Astrocyte (in vitro differentiated cells and primary cell): Measurements from ENCODE around the gene XRCC6. TPM values are rescaled to one million over a fixed set of nuclear protein-coding genes. Genes with fewer than 3 reads are reported as not detected.

ENCODE experiments used
- DNase-seq: peaks from one replicate; pipeline ENCODE4 v3.0.0-alpha.2; 2010; ENCODE audit warnings: low read depth
- FAIRE-seq: peaks from 2 replicates; lab custom pipeline; 2011; peaks lifted over from hg19 to GRCh38; lab: Jason Lieb, UNC
- H2AFZ ChIP-seq: 2 replicates; pipeline ENCODE4 v1.6.0; 2012; ENCODE audit warnings: low read depth, low read length, inconsistent platforms
- H3K27ac ChIP-seq: 2 replicates; pipeline ENCODE4 v1.5.1; 2011; ENCODE audit warnings: low read depth, low read length, inconsistent platforms
- H3K27me3 ChIP-seq: 2 replicates; pipeline ENCODE4 v1.6.0; 2011; ENCODE audit warnings: low read length, inconsistent platforms; ENCODE audit not compliant: insufficient read depth
- H3K36me3 ChIP-seq: 2 replicates; pipeline ENCODE4 v1.5.1; 2011; ENCODE audit warnings: low read length, inconsistent platforms; ENCODE audit not compliant: insufficient read depth
- H3K4me1 ChIP-seq: 2 replicates; pipeline ENCODE4 v1.5.1; 2011; ENCODE audit warnings: low read length, inconsistent platforms; ENCODE audit not compliant: insufficient read depth
- H3K4me2 ChIP-seq: 2 replicates; pipeline ENCODE4 v1.6.0; 2012; ENCODE audit warnings: low read length, inconsistent platforms
- H3K4me3 ChIP-seq: 2 replicates; pipeline ENCODE4 v1.5.1; 2011; ENCODE audit warnings: low read depth, mild to moderate bottlenecking, low read length, inconsistent platforms; ENCODE audit not compliant: insufficient read depth
- H3K79me2 ChIP-seq: 2 replicates; pipeline ENCODE4 v1.6.0; 2012; ENCODE audit warnings: mild to moderate bottlenecking, low read length, inconsistent platforms; ENCODE audit not compliant: insufficient read depth
- H3K9ac ChIP-seq: 2 replicates; pipeline ENCODE4 v1.6.0; 2012; ENCODE audit warnings: mild to moderate bottlenecking, low read length, inconsistent platforms
- H3K9me3 ChIP-seq: 2 replicates; pipeline ENCODE4 v1.5.1; 2012; ENCODE audit warnings: low read depth, mild to moderate bottlenecking, low read length, inconsistent platforms; ENCODE audit not compliant: insufficient read depth
- H4K20me1 ChIP-seq: 2 replicates; pipeline ENCODE4 v1.6.0; 2012; ENCODE audit warnings: low read length, inconsistent platforms; ENCODE audit not compliant: insufficient read depth
- H3K27ac Mint-ChIP-seq: one replicate; pipeline ENCODE4 v1.8.0; 2021; ENCODE audit warnings: mild to moderate bottlenecking, mixed read lengths; ENCODE audit not compliant: unreplicated experiment
- H3K27me3 Mint-ChIP-seq: one replicate; pipeline ENCODE4 v1.8.0; 2021; ENCODE audit warnings: low read depth, mixed read lengths; ENCODE audit not compliant: unreplicated experiment
- H3K36me3 Mint-ChIP-seq: one replicate; pipeline ENCODE4 v1.8.0; 2021; ENCODE audit warnings: low read depth, mixed read lengths; ENCODE audit not compliant: unreplicated experiment
- H3K4me1 Mint-ChIP-seq: one replicate; pipeline ENCODE4 v1.8.0; 2021; ENCODE audit warnings: low read depth, mixed read lengths; ENCODE audit not compliant: unreplicated experiment
- H3K4me3 Mint-ChIP-seq: one replicate; pipeline ENCODE4 v1.8.0; 2021; ENCODE audit warnings: mild to moderate bottlenecking, moderate library complexity, mixed read lengths; ENCODE audit not compliant: unreplicated experiment
- H3K9me3 Mint-ChIP-seq: one replicate; pipeline ENCODE4 v1.8.0; 2021; ENCODE audit warnings: mild to moderate bottlenecking, mixed read lengths; ENCODE audit not compliant: unreplicated experiment
- CTCF ChIP-seq: IDR thresholded peaks from 2 replicates; pipeline ENCODE4 v1.5.1; 2011; ENCODE audit warnings: low read depth, mild to moderate bottlenecking, inconsistent platforms, low read length, moderate library complexity; ENCODE audit not compliant: insufficient read depth
- EZH2 ChIP-seq: IDR thresholded peaks from 2 replicates; pipeline ENCODE4 v1.6.1; 2012; ENCODE audit warnings: mild to moderate bottlenecking, low read length, inconsistent platforms; ENCODE audit not compliant: insufficient read depth
- total RNA-seq: library from RNA; stranded (reverse); gene quantifications from 2 replicates; pipeline ENCODE4 v1.2.1, GENCODE V29; 2021

The XRCC6 gene
- total RNA-seq, 1 donor from 2014 or later = 232 TPM

GRCh38 chr22:41579297-41579996 is 41.6 kb upstream of the XRCC6 start:
- DNase-seq (no peak), FAIRE-seq (no peak)
- Histone ChIP-seq H3K27me3 (no peaks in the 10 kb centered on the region), H3K9ac (no peak overlapping the region), H3K9me3 (no peaks in the 10 kb centered on the region), H3K4me2 (no peak overlapping the region), H3K36me3 (peaks cover 7% of the 10 kb centered on the region), H4K20me1 (peaks cover 24% of the 10 kb centered on the region), H3K4me1 (no peaks in the 10 kb centered on the region), H3K27ac (no peak overlapping the region), H3K79me2 (no peaks in the 10 kb centered on the region), H2AFZ (no peak overlapping the region), H3K4me3 (no peak overlapping the region)
- no peak for TF ChIP-seq CTCF
- no peak for TF ChIP-seq EZH2
- no peaks in the 10 kb centered on the region for H3K27me3 Mint-ChIP-seq
- H3K4me1 Mint-ChIP-seq = no peaks in the 10 kb centered on the region
- no peak overlapping the region for H3K27ac Mint-ChIP-seq
- no peaks in the 10 kb centered on the region for H3K9me3 Mint-ChIP-seq
- peaks cover 28% of the 10 kb centered on the region for H3K36me3 Mint-ChIP-seq
- no peak overlapping the region for H3K4me3 Mint-ChIP-seq

- peaks cover 9% of the 10 kb centered on the region for H3K36me3 ChIP-seq
- FAIRE-seq = no peak
These were observed 41.1 kb upstream of the XRCC6 start for GRCh38 chr22:41579997-41580355.

More at GRCh38 chr22:41579997-41580355, 41.1 kb upstream of the XRCC6 start:
- Histone ChIP-seq H3K9ac (no peak overlapping the region), H2AFZ (no peak overlapping the region), H3K27ac (no peak overlapping the region), H3K4me1 (no peaks in the 10 kb centered on the region), H3K27me3 (no peaks in the 10 kb centered on the region), H3K9me3 (no peaks in the 10 kb centered on the region), H4K20me1 (peaks cover 29% of the 10 kb centered on the region), H3K79me2 (no peaks in the 10 kb centered on the region), H3K4me2 (no peak overlapping the region), H3K4me3 (no peak overlapping the region)
- Mint-ChIP-seq H3K9me3 (no peaks in the 10 kb centered on the region), H3K4me3 (no peak overlapping the region), H3K36me3 (peaks cover 31% of the 10 kb centered on the region), H3K4me1 (no peaks in the 10 kb centered on the region), H3K27ac (no peak overlapping the region), H3K27me3 (no peaks in the 10 kb centered on the region)
- TF ChIP-seq CTCF (no peak), EZH2 (no peak)
- DNase-seq = no peak
